Posterior vena cava (tissue), 2 donors: Measurements from ENCODE around the gene TYMP. TPM values are rescaled to one million over a fixed set of nuclear protein-coding genes. Genes with fewer than 3 reads are reported as not detected.

Experiments
- DNase-seq: peaks from one replicate; pipeline ENCODE4 v3.0.0-alpha.2; 2020; ENCODE audit warnings: low spot score
- intact Hi-C, 2 donors: fragments of 100-400 bp; cut with DNase I; formaldehyde crosslinking; loops; one replicate each; pipeline versions ENCODE4 v1.14.1 to v1.14.2; 2022 to 2023
- long read RNA-seq, 2 donors: library from polyadenylated mRNA; unstranded; transcript quantifications; one replicate each; pipeline ENCODE4 v2.0.0, GENCODE V29; 2020 to 2021
- total RNA-seq, 2 donors: library from RNA; stranded (reverse); fragmentation: NEBNext Ultra II Directional; extraction: Animal tissue kit (Norgen Biotek cat#: 25700); gene quantifications; one replicate each; pipeline ENCODE4 v1.2.1, GENCODE V29; 2021
- donor health status: DM: yes; HTN: yes; CAD: no.
- donor health status: DM: yes; HTN: yes; CAD: no.

The TYMP gene
- total RNA-seq: 10 to 100 TPM; 52.8 to 63.8 TPM
- long read RNA-seq, donor 1, transcript TYMP-201 (10 exons, 1,630 nt): major isoform, 35 of 89 reads
- long read RNA-seq, donor 1, transcript TYMP-208 (9 exons, 1,751 nt): minor isoform, 16 of 89 reads
- long read RNA-seq, donor 1, transcript TYMP-202 (10 exons, 1,614 nt): minor isoform, 7 of 89 reads
- long read RNA-seq, donor 1, partial matches to known transcripts: 15 of 89 reads
- long read RNA-seq, donor 1, other reads (novel, unspliced or antisense): 14 of 89 reads
- long read RNA-seq, donor 2, transcript TYMP-208 (9 exons, 1,751 nt): minor isoform, 20 of 131 reads
- long read RNA-seq, donor 2, transcript TYMP-201 (10 exons, 1,630 nt): major isoform, 61 of 131 reads
- long read RNA-seq, donor 2, transcript TYMP-202 (10 exons, 1,614 nt): minor isoform, 10 of 131 reads
- long read RNA-seq, donor 2, partial matches to known transcripts: 13 of 131 reads
- long read RNA-seq, donor 2, other reads (novel, unspliced or antisense): 26 of 131 reads

- intact Hi-C loops: no loop called here
- peak; percentile 97 for DNase-seq
Observed at GRCh38 chr22:50529897-50530579, at the start of gene TYMP. TSS of gene TYMP (minus strand) at chr22:50530012. CDS start at chr22:50529709, 303 bp downstream.

GRCh38 chr22:50578776-50579310 is 49.0 kb upstream of the TYMP start:
- intact Hi-C loops: no loop called here
- DNase-seq: no peak

- peak; percentile 80 for DNase-seq
- intact Hi-C loops: no loop called here
Observed at GRCh38 chr22:50577987-50578775, 48.4 kb upstream of the TYMP start, which contains the start of gene CPT1B. TSS of gene CPT1B (minus strand) at chr22:50578427. CDS start at chr22:50577915, 512 bp downstream.

GRCh38 chr22:50577697-50577986 is 47.8 kb upstream of the TYMP start:
- DNase-seq: peak; percentile 66
- intact Hi-C loops: no loop called here

- intact Hi-C loops: no loop called here
- DNase-seq: peak; percentile 67
Observed at GRCh38 chr22:50576806-50577696, 47.2 kb upstream of the TYMP start.

- intact Hi-C loops: no loop called here
- DNase-seq: peak; percentile 43
Observed at GRCh38 chr22:50576070-50576469, 46.3 kb upstream of the TYMP start.

- intact Hi-C loops: no loop called here
- peak; percentile 52 for DNase-seq
Observed at GRCh38 chr22:50575426-50575941, 45.7 kb upstream of the TYMP start.

GRCh38 chr22:50574383-50574755 is 44.6 kb upstream of the TYMP start:
- peak; percentile 55 for DNase-seq

GRCh38 chr22:50573491-50574382 is 43.9 kb upstream of the TYMP start:
- DNase-seq: peak; percentile 49
- intact Hi-C loops: no loop called here

More at GRCh38 chr22:50574383-50574755, 44.6 kb upstream of the TYMP start:
- intact Hi-C loops: no loop called here

- peak; percentile 59 for DNase-seq
- intact Hi-C loops: no loop called here
Observed at GRCh38 chr22:50572965-50573364, 43.2 kb upstream of the TYMP start.

GRCh38 chr22:50571264-50572175 is 41.7 kb upstream of the TYMP start:
- peak; percentile 74 for DNase-seq
- intact Hi-C loops: no loop called here

GRCh38 chr22:50570861-50571260 is 41.0 kb upstream of the TYMP start:
- intact Hi-C loops: no loop called here
- peak; percentile 58 for DNase-seq

GRCh38 chr22:50569896-50570535 is 40.2 kb upstream of the TYMP start:
- intact Hi-C loops: no loop called here
- DNase-seq: peak; percentile 62

GRCh38 chr22:50569041-50569459 is 39.2 kb upstream of the TYMP start:
- intact Hi-C loops: no loop called here
- peak; percentile 70 for DNase-seq

GRCh38 chr22:50568626-50569025 is 38.8 kb upstream of the TYMP start:
- peak; percentile 73 for DNase-seq
- intact Hi-C loops: no loop called here

GRCh38 chr22:50567721-50568252 is 38.0 kb upstream of the TYMP start:
- intact Hi-C loops: no loop called here
- no peak for DNase-seq
